WTC11 (cell line): ENCODE results near the gene KAZN. TPM values are rescaled to one million over a fixed set of nuclear protein-coding genes. Genes with fewer than 3 reads are reported as not detected.

ENCODE experiments used
- ATAC-seq: fragments of 200-7000 bp; cut with Tn5 transposase; 2 replicates; pipeline ENCODE4 v1.10.0; 2021; ENCODE audit warnings: mild to moderate bottlenecking, moderate library complexity
- CTCF ChIA-PET: fragments of 300-600 bp; sonication (Branson Sonifier 250); formaldehyde crosslinking; loops from one replicate; lab custom pipeline; 2021; ENCODE audit warnings: antibody characterized with exemption; lab: Charles Lee
- POLR2A ChIA-PET: fragments of 350-600 bp; sonication (Branson Sonifier 250); formaldehyde crosslinking; loops from one replicate; lab custom pipeline; 2021; ENCODE audit warnings: antibody characterized with exemption; lab: Charles Lee
- DNase-seq: peaks from one replicate; pipeline ENCODE4 v3.0.0; 2021; ENCODE audit warnings: low spot score
- H3K27ac Mint-ChIP-seq: 2 replicates; pipeline ENCODE4 v1.8.0; 2021; ENCODE audit warnings: mixed read lengths
- H3K27me3 Mint-ChIP-seq: 2 replicates; pipeline ENCODE4 v1.8.0; 2021; ENCODE audit warnings: low read depth, mild to moderate bottlenecking, moderate library complexity, mixed read lengths
- H3K36me3 Mint-ChIP-seq: 2 replicates; pipeline ENCODE4 v1.8.0; 2021; ENCODE audit warnings: mixed read lengths
- H3K4me1 Mint-ChIP-seq: 2 replicates; pipeline ENCODE4 v1.8.0; 2022; ENCODE audit warnings: mixed read lengths
- H3K4me3 Mint-ChIP-seq: 2 replicates; pipeline ENCODE4 v1.8.0; 2021; ENCODE audit warnings: mild to moderate bottlenecking, moderate library complexity, mixed read lengths
- H3K9me3 Mint-ChIP-seq: 2 replicates; pipeline ENCODE4 v1.8.0; 2021; ENCODE audit warnings: mixed read lengths
- ATF2 ChIP-seq: sonication (generic); formaldehyde crosslinking; IDR thresholded peaks from 2 replicates; pipeline ENCODE4 v1.8.1; 2022; ENCODE audit warnings: low read depth, missing genetic modification reagents, borderline replicate concordance
- ATF3 ChIP-seq: sonication (generic); formaldehyde crosslinking; conservative IDR thresholded peaks from 2 replicates; pipeline ENCODE4 v1.8.1; 2022; ENCODE audit warnings: mild to moderate bottlenecking, missing genetic modification reagents
- E2F1 ChIP-seq: sonication (generic); formaldehyde crosslinking; IDR thresholded peaks from 2 replicates; pipeline ENCODE4 v1.8.0; 2022; ENCODE audit warnings: mild to moderate bottlenecking, missing genetic modification reagents
- E2F4 ChIP-seq: sonication (generic); formaldehyde crosslinking; IDR thresholded peaks from 2 replicates; pipeline ENCODE4 v1.8.1; 2022; ENCODE audit warnings: low read depth, mild to moderate bottlenecking, moderate library complexity, missing genetic modification reagents, borderline replicate concordance
- EMX1 ChIP-seq: fragments of 250-450 bp; sonication (Bioruptor Pico); IDR thresholded peaks from 2 replicates; pipeline ENCODE4 v1.8.0; 2021; ENCODE audit warnings: mild to moderate bottlenecking
- FOXK1 ChIP-seq: sonication (generic); formaldehyde crosslinking; IDR thresholded peaks from 2 replicates; pipeline ENCODE4 v1.8.0; 2022; ENCODE audit warnings: mild to moderate bottlenecking, moderate library complexity, missing genetic modification reagents
- GRHL2 ChIP-seq: fragments of 250-450 bp; sonication (Bioruptor Pico); IDR thresholded peaks from 2 replicates; pipeline ENCODE4 v1.8.0; 2022; ENCODE audit warnings: mild to moderate bottlenecking, moderate library complexity; ENCODE audit not compliant: insufficient replicate concordance, severe bottlenecking
- IRF2 ChIP-seq: sonication (generic); formaldehyde crosslinking; IDR thresholded peaks from 2 replicates; pipeline ENCODE4 v1.8.0; 2022; ENCODE audit warnings: low read depth, missing genetic modification reagents, borderline replicate concordance
- KAT7 ChIP-seq: sonication (generic); formaldehyde crosslinking; IDR thresholded peaks from 2 replicates; pipeline ENCODE4 v1.8.1; 2023; ENCODE audit warnings: missing genetic modification reagents, mild to moderate bottlenecking, borderline replicate concordance
- MLX ChIP-seq: sonication (generic); formaldehyde crosslinking; IDR thresholded peaks from 2 replicates; pipeline ENCODE4 v1.8.1; 2023; ENCODE audit warnings: mild to moderate bottlenecking, missing genetic modification reagents, moderate library complexity
- NFATC4 ChIP-seq: fragments of 250-450 bp; sonication (Bioruptor Pico); IDR thresholded peaks from 2 replicates; pipeline ENCODE4 v1.9.0; 2021; ENCODE audit warnings: mild to moderate bottlenecking
- NFE2L1 ChIP-seq: sonication (generic); formaldehyde crosslinking; IDR thresholded peaks from 2 replicates; pipeline ENCODE4 v1.8.1; 2023; ENCODE audit warnings: missing genetic modification reagents
- OVOL2 ChIP-seq: fragments of 250-450 bp; sonication (Bioruptor Pico); IDR thresholded peaks from 2 replicates; pipeline ENCODE4 v1.9.0; 2021; ENCODE audit warnings: mild to moderate bottlenecking, borderline replicate concordance
- PRDM15 ChIP-seq: sonication (generic); formaldehyde crosslinking; IDR thresholded peaks from 2 replicates; pipeline ENCODE4 v1.8.0; 2022; ENCODE audit warnings: missing genetic modification reagents
- PREB ChIP-seq: sonication (generic); formaldehyde crosslinking; IDR thresholded peaks from 2 replicates; pipeline ENCODE4 v1.8.1; 2022; ENCODE audit warnings: mild to moderate bottlenecking, missing genetic modification reagents, moderate library complexity, borderline replicate concordance
- PRRX2 ChIP-seq: fragments of 250-450 bp; sonication (Bioruptor Pico); IDR thresholded peaks from 2 replicates; pipeline ENCODE4 v1.8.0; 2021; ENCODE audit warnings: mild to moderate bottlenecking
- TEAD4 ChIP-seq: sonication (generic); formaldehyde crosslinking; IDR thresholded peaks from 2 replicates; pipeline ENCODE4 v1.8.0; 2022; ENCODE audit warnings: mild to moderate bottlenecking, missing genetic modification reagents
- USF1 ChIP-seq: sonication (generic); formaldehyde crosslinking; IDR thresholded peaks from 2 replicates; pipeline ENCODE4 v1.8.0; 2022; ENCODE audit warnings: mild to moderate bottlenecking, missing genetic modification reagents
- ZBTB43 ChIP-seq: sonication (generic); formaldehyde crosslinking; IDR thresholded peaks from 2 replicates; pipeline ENCODE4 v1.8.1; 2023; ENCODE audit warnings: mild to moderate bottlenecking, missing genetic modification reagents
- ZMAT4 ChIP-seq: fragments of 250-450 bp; sonication (Bioruptor Pico); IDR thresholded peaks from 2 replicates; pipeline ENCODE4 v1.9.0; 2021; ENCODE audit warnings: mild to moderate bottlenecking
- ZNF121 ChIP-seq: sonication (generic); formaldehyde crosslinking; IDR thresholded peaks from 2 replicates; pipeline ENCODE4 v1.8.0; 2023; ENCODE audit warnings: missing genetic modification reagents
- ZNF263 ChIP-seq: sonication (generic); formaldehyde crosslinking; IDR thresholded peaks from 2 replicates; pipeline ENCODE4 v1.8.1; 2022; ENCODE audit warnings: low read depth, mild to moderate bottlenecking, moderate library complexity, missing genetic modification reagents
- total RNA-seq: library from RNA; stranded (reverse); gene quantifications from 3 replicates; pipeline ENCODE4 v1.2.3, GENCODE V29; 2021

KAZN gene
- total RNA-seq, 1 experiment from 2014 or later = 19.9 TPM

GRCh38 chr1:14897547-14897946 is 299.1 kb downstream of the KAZN start:
- ATAC-seq (no peak), DNase-seq (no peak)
- Mint-ChIP-seq H3K9me3 (peaks cover 8% of the 10 kb centered on the region), H3K4me3 (no peak overlapping the region), H3K27me3 (no peaks in the 10 kb centered on the region; the same call in 1 of the 2 replicates), H3K27ac (no peak overlapping the region), H3K4me1 (peaks cover 30% of the 10 kb centered on the region), H3K36me3 (peaks cover 3% of the 10 kb centered on the region)
- POLR2A ChIA-PET = no interaction called here
- no peak for TF ChIP-seq NFE2L1 (CRISPR knock-in tag)
- TF ChIP-seq KAT7 (CRISPR knock-in tag) = no peak
- TF ChIP-seq ZMAT4 (CRISPR knock-in tag) = no peak
- TF ChIP-seq PRDM15 (CRISPR knock-in tag) = no peak
- CTCF ChIA-PET = no interaction called here

- POLR2A ChIA-PET = no interaction called here
- H3K4me3 Mint-ChIP-seq = no peak overlapping the region
- DNase-seq = no peak
- peaks cover 3% of the 10 kb centered on the region for H3K36me3 Mint-ChIP-seq
- H3K9me3 Mint-ChIP-seq = peaks cover 8% of the 10 kb centered on the region
- ATAC-seq = no peak
- H3K27ac Mint-ChIP-seq = no peak overlapping the region; the same call in 1 of the 2 replicates
- CTCF ChIA-PET = no interaction called here
- no peaks in the 10 kb centered on the region; the same call in 1 of the 2 replicates for H3K27me3 Mint-ChIP-seq
- peaks cover 30% of the 10 kb centered on the region for H3K4me1 Mint-ChIP-seq
- TF ChIP-seq USF1 (CRISPR knock-in tag) (no peak), PREB (CRISPR knock-in tag) (no peak), FOXK1 (CRISPR knock-in tag) (no peak), PRRX2 (CRISPR knock-in tag) (no peak), ATF3 (CRISPR knock-in tag) (no peak), NFATC4 (CRISPR knock-in tag) (no peak), E2F1 (CRISPR knock-in tag) (no peak), ATF2 (CRISPR knock-in tag) (no peak), ZNF263 (no peak), E2F4 (CRISPR knock-in tag) (no peak), OVOL2 (CRISPR knock-in tag) (no peak), GRHL2 (CRISPR knock-in tag) (no peak), ZBTB43 (CRISPR knock-in tag) (no peak), MLX (CRISPR knock-in tag) (no peak), IRF2 (no peak), TEAD4 (CRISPR knock-in tag) (no peak), ZNF121 (no peak), EMX1 (CRISPR knock-in tag) (no peak)
Observed at GRCh38 chr1:14897997-14898645, 299.6 kb downstream of the KAZN start.
